ENCODE results near the gene BRD4.
A peak's percentile ranks its signal among the peaks of the same experiment; 100 is the strongest.

The BRD4 gene

GRCh38 chr19:15313649-15314279 lies 18.6 kb downstream of the BRD4 start:
- Histone ChIP-seq H3K4me3 (ENCODE audit: low read depth, low read length) (no peak overlapping the region), H3K9me3 (ENCODE audit: control insufficient read depth, insufficient read depth, low read length) (no peaks in the 10 kb centered on the region), H3K27me3 (ENCODE audit: control insufficient read depth, insufficient read depth, low read length) (no peaks in the 10 kb centered on the region), H3K27ac (ENCODE audit: low read depth, low read length) (no peak overlapping the region), H3K36me3 (ENCODE audit: control insufficient read depth, insufficient read depth, low read length) (no peaks in the 10 kb centered on the region), H3K4me1 (ENCODE audit: control insufficient read depth, insufficient read depth, low read length) (peaks cover 21% of the 10 kb centered on the region), H3K9ac (ENCODE audit: low read depth, low read length) (no peak overlapping the region)

DNA sequence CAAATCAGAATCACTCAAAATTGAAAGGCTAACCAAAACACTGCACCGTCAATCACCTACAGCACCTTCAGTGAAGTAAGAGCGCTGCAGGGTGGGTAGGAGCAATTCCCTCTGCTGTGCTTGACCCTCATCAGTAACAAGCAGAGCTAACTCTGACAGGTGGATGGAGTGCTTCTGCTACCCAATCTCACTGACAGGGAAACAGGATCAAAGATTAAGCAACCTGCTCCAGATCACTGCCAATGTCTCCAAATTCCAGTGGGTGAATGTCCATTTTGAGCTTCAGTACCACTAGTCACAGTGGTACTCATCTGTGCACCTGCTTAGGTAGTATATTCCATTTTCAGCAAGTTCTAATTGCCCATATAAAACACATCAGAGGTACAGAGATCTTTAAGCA lies 25.2 kb downstream of the BRD4 start:
- Histone ChIP-seq H3K4me1 (ENCODE audit: control insufficient read depth, insufficient read depth, low read length) (peaks cover 4% of the 10 kb centered on the region), H3K27me3 (ENCODE audit: control insufficient read depth, insufficient read depth, low read length) (no peaks in the 10 kb centered on the region), H3K4me3 (ENCODE audit: low read depth, low read length) (no peak overlapping the region), H3K27ac (ENCODE audit: low read depth, low read length) (no peak overlapping the region), H3K36me3 (ENCODE audit: control insufficient read depth, insufficient read depth, low read length) (no peaks in the 10 kb centered on the region), H3K9ac (ENCODE audit: low read depth, low read length) (no peak overlapping the region), H3K9me3 (ENCODE audit: control insufficient read depth, insufficient read depth, low read length) (no peaks in the 10 kb centered on the region)

GRCh38 chr19:15305582-15306334 lies 26.6 kb downstream of the BRD4 start:
- Histone ChIP-seq H3K9ac (ENCODE audit: low read depth, low read length) (no peak overlapping the region), H3K27ac (ENCODE audit: low read depth, low read length) (no peak overlapping the region)

GRCh38 chr19:15304140-15304705 lies 28.1 kb downstream of the BRD4 start:
- H3K27me3 ChIP-seq (ENCODE audit: control insufficient read depth, insufficient read depth, low read length) = no peaks in the 10 kb centered on the region
- peaks cover 2% of the 10 kb centered on the region; the same call in 1 of the 2 replicates for H3K4me1 ChIP-seq (ENCODE audit: control insufficient read depth, insufficient read depth, low read length)
- H3K9ac ChIP-seq (ENCODE audit: low read depth, low read length) = no peak overlapping the region
- no peak overlapping the region for H3K27ac ChIP-seq (ENCODE audit: low read depth, low read length)
- H3K4me3 ChIP-seq (ENCODE audit: low read depth, low read length) = no peak overlapping the region
- H3K36me3 ChIP-seq (ENCODE audit: control insufficient read depth, insufficient read depth, low read length) = no peaks in the 10 kb centered on the region
- H3K9me3 ChIP-seq (ENCODE audit: control insufficient read depth, insufficient read depth, low read length) = no peaks in the 10 kb centered on the region

More at GRCh38 chr19:15305582-15306334, 26.6 kb downstream of the BRD4 start:
- Histone ChIP-seq H3K27me3 (ENCODE audit: control insufficient read depth, insufficient read depth, low read length) (no peaks in the 10 kb centered on the region), H3K4me3 (ENCODE audit: low read depth, low read length) (no peak overlapping the region), H3K4me1 (ENCODE audit: control insufficient read depth, insufficient read depth, low read length) (peaks cover 4% of the 10 kb centered on the region), H3K9me3 (ENCODE audit: control insufficient read depth, insufficient read depth, low read length) (no peaks in the 10 kb centered on the region), H3K36me3 (ENCODE audit: control insufficient read depth, insufficient read depth, low read length) (no peaks in the 10 kb centered on the region)

DNA sequence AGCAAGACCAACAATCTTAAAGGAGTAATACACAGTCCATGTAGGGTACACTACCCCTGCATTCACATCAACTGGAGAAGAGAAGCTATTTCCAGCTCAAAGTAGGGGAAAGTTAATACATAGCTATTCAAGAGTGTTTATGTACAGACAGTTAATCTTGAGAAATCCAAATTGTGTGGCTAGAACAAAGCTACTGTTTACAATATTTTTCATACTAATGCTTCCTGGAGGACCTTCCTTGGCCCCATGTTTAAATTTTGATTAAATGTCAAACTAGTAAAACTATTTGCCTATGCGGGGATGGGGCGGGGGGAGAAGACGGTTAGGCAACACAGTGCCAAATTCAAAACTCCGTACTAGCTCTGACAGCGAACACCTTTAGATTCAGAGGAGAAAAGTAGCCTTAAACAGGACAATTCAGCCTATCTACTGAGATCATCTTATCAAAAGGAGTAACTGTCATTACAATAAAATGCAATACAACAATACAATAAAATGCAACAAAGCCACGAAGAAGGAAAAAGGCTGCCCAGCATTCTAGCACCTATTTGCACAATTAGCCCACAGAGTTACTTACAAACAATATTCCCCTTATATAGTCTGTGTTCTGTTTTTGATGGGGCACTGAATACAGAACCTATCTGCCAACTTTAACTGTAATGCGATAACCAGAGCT lies 29.1 kb downstream of the BRD4 start:
- no peaks in the 10 kb centered on the region for H3K27me3 ChIP-seq (ENCODE audit: control insufficient read depth, insufficient read depth, low read length)
- peaks cover 9% of the 10 kb centered on the region for H3K4me1 ChIP-seq (ENCODE audit: control insufficient read depth, insufficient read depth, low read length)
- H3K27ac ChIP-seq (ENCODE audit: low read depth, low read length) = no peak overlapping the region
- no peaks in the 10 kb centered on the region for H3K9me3 ChIP-seq (ENCODE audit: control insufficient read depth, insufficient read depth, low read length)
- no peak overlapping the region for H3K4me3 ChIP-seq (ENCODE audit: low read depth, low read length)
- H3K9ac ChIP-seq (ENCODE audit: low read depth, low read length) = no peak overlapping the region
- H3K36me3 ChIP-seq (ENCODE audit: control insufficient read depth, insufficient read depth, low read length) = no peaks in the 10 kb centered on the region

- H3K4me1 ChIP-seq (ENCODE audit: control insufficient read depth, insufficient read depth, low read length) = peaks cover 24% of the 10 kb centered on the region
- H3K36me3 ChIP-seq (ENCODE audit: control insufficient read depth, insufficient read depth, low read length) = peaks cover 5% of the 10 kb centered on the region
- no peaks in the 10 kb centered on the region for H3K9me3 ChIP-seq (ENCODE audit: control insufficient read depth, insufficient read depth, low read length)
- H3K27me3 ChIP-seq (ENCODE audit: control insufficient read depth, insufficient read depth, low read length) = no peaks in the 10 kb centered on the region
- no peak overlapping the region for H3K9ac ChIP-seq (ENCODE audit: low read depth, low read length)
- H3K27ac ChIP-seq (ENCODE audit: low read depth, low read length) = no peak overlapping the region
- no peak overlapping the region for H3K4me3 ChIP-seq (ENCODE audit: low read depth, low read length)
Observed at GRCh38 chr19:15300533-15301197, 31.7 kb downstream of the BRD4 start.

DNA sequence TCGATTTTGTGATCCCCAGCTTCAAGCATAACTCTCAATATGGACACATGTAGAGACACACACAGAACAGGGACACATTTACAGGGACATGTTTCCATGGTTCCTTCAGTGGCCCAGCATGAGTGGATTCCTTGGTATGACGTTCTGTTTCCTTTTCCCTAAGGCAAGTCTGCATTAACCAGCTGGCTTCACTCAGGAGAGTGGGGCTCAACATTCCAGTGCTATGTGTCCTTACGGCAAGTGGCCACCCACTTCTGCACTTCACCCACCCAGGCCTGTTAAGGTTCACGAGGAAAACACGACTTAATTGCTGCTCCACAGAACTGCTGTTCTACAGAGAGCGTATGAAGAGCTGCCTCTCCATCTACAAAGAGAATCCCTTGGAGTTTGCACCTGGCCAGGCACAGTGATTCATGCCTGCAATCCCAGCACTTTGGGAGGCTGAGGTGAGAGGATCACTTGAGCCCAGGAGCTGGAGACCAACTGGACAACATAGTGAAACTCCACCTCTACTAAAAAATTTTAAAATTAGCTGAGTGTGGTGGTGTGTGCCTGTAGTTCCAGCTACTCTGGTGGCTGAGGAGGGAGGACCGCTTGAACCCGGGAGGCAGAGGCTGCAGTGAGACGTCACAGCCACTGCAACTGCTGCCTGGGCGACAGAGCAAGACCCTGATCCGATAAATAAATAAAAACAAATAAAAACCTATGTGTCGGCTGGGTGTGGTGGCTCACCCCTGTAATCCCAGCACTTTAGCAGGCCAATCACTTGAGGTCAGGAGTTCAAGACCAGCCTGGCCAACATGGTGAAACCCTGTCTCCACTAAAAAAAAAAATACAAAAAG lies 32.5 kb downstream of the BRD4 start:
- Histone ChIP-seq H3K36me3 (ENCODE audit: control insufficient read depth, insufficient read depth, low read length) (peaks cover 5% of the 10 kb centered on the region), H3K4me3 (ENCODE audit: low read depth, low read length) (no peak overlapping the region), H3K27me3 (ENCODE audit: control insufficient read depth, insufficient read depth, low read length) (no peaks in the 10 kb centered on the region), H3K27ac (ENCODE audit: low read depth, low read length) (no peak overlapping the region), H3K9me3 (ENCODE audit: control insufficient read depth, insufficient read depth, low read length) (no peaks in the 10 kb centered on the region), H3K4me1 (ENCODE audit: control insufficient read depth, insufficient read depth, low read length) (peaks cover 27% of the 10 kb centered on the region), H3K9ac (ENCODE audit: low read depth, low read length) (no peak overlapping the region)

GRCh38 chr19:15298847-15299567 lies 33.3 kb downstream of the BRD4 start:
- Histone ChIP-seq H3K27me3 (ENCODE audit: control insufficient read depth, insufficient read depth, low read length) (no peaks in the 10 kb centered on the region), H3K4me3 (ENCODE audit: low read depth, low read length) (no peak overlapping the region), H3K9ac (ENCODE audit: low read depth, low read length) (no peak overlapping the region), H3K36me3 (ENCODE audit: control insufficient read depth, insufficient read depth, low read length) (peaks cover 8% of the 10 kb centered on the region), H3K9me3 (ENCODE audit: control insufficient read depth, insufficient read depth, low read length) (no peaks in the 10 kb centered on the region), H3K4me1 (ENCODE audit: control insufficient read depth, insufficient read depth, low read length) (peaks cover 35% of the 10 kb centered on the region), H3K27ac (ENCODE audit: low read depth, low read length) (no peak overlapping the region)

- Histone ChIP-seq H3K36me3 (ENCODE audit: control insufficient read depth, insufficient read depth, low read length) (peaks cover 8% of the 10 kb centered on the region), H3K27ac (ENCODE audit: low read depth, low read length) (peak overlapping the region; percentile 53), H3K4me3 (ENCODE audit: low read depth, low read length) (no peak overlapping the region), H3K4me1 (ENCODE audit: control insufficient read depth, insufficient read depth, low read length) (peaks cover 49% of the 10 kb centered on the region), H3K27me3 (ENCODE audit: control insufficient read depth, insufficient read depth, low read length) (no peaks in the 10 kb centered on the region), H3K9me3 (ENCODE audit: control insufficient read depth, insufficient read depth, low read length) (no peaks in the 10 kb centered on the region), H3K9ac (ENCODE audit: low read depth, low read length) (no peak overlapping the region)
Observed at GRCh38 chr19:15297416-15298224, 34.7 kb downstream of the BRD4 start.
